Measurements from ENCODE around the gene DNAJC7. TPM values are rescaled to one million over a fixed set of nuclear protein-coding genes. Genes with fewer than 3 reads are reported as not detected.

DNAJC7 gene, protein sequence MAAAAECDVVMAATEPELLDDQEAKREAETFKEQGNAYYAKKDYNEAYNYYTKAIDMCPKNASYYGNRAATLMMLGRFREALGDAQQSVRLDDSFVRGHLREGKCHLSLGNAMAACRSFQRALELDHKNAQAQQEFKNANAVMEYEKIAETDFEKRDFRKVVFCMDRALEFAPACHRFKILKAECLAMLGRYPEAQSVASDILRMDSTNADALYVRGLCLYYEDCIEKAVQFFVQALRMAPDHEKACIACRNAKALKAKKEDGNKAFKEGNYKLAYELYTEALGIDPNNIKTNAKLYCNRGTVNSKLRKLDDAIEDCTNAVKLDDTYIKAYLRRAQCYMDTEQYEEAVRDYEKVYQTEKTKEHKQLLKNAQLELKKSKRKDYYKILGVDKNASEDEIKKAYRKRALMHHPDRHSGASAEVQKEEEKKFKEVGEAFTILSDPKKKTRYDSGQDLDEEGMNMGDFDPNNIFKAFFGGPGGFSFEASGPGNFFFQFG
- total RNA-seq (2021) (77.4 and 94.6 TPM in 2 replicates), Bru-seq, nascent RNA (percentile 81 among the genes with signal in this experiment), BruChase-seq, experiment 1, labeled RNA remaining after a 2-hour chase (percentile 79 among the genes with signal in this experiment), BruChase-seq, experiment 2, labeled RNA remaining after a 6-hour chase (percentile 87 among the genes with signal in this experiment)
- long read RNA-seq, transcript DNAJC7-203 (14 exons, 2,022 nt): major isoform, 53 of 86 reads
- long read RNA-seq, partial matches to known transcripts: 4 of 86 reads
- long read RNA-seq, other reads (novel, unspliced or antisense): 26 of 86 reads

DNA sequence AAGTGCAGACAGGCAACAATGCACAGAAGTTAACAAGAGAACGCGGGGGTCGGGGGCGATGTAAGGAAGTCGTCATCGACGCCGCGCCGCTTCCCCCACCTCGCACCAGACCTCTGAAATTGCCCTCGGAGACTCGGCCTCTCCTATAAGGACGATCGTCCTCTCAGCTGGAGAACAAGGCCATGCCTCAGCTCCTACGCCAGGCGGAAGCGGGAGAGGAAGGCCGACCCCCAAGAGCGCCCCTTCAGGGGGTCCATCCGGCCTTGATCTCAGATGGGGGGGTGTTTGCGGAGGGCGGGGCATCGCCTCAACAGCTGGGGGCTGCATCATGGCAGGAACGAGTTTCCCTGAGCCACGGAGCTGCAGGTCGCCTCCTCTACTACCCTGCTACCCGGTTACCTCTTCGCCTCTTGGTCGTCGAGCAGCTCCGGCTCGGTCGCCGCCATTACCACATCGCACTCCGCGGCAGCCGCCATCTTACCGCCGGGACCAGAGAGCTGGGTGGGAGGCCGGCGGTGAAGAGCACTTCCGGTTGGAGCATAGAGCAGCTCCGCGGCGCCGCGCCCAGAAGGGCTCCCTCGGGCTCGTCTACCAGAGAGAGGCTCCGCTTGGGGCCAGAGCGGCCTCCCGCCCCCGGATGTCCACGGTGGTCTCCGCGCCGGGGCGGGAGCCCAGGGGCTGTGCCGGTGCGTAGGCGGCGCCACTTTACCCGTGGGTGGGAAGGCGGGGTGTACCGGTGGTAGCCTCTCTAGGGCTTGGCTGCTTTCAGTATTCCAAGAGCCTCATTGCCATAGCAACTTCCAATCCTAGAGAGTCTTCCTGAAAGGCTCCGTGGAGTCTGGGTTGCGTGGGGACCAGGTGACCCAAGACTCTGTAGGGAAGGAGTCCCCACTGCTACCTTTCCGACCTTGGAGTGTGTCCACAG is at the start of gene DNAJC7:
DNAJC7 (minus strand) TSS at position 499 of the 925 bp plus-strand sequence; CDS start at position 476, 23 bp downstream.
- ChIA-PET POLR2A (ENCODE audit: low non-redundant PET) (interaction anchor here (0.7 kb wide), 1 partner anchor 12 kb away, joined by 3 read pairs; no protein-coding TSS in a partner anchor), CTCF (interaction anchor here (0.5 to 0.6 kb wide), 2 partner anchors 190 to 406 kb away, joined by 3 read pairs; partner anchors contain the start of gene CAVIN1)
- H3K27ac ChIP-seq (ENCODE audit: low read depth, low read length, poor library complexity, severe bottlenecking): peak within 1 kb of the TSS; percentile 94
- H3K9me3 ChIP-seq (ENCODE audit: low read depth, low read length, poor library complexity, severe bottlenecking): no peaks in the 10 kb centered on the region
- H3K4me3 ChIP-seq (ENCODE audit: low read depth, low read length, poor library complexity, severe bottlenecking): peak within 1 kb of the TSS; percentile 79
- intact Hi-C loops (cut with micrococcal nuclease; ENCODE audit: unreplicated experiment): no loop called here
- H3K4me1 ChIP-seq (ENCODE audit: insufficient read depth, low read length, poor library complexity, severe bottlenecking): no peaks in the 10 kb centered on the region
- H3K27me3 ChIP-seq (replicated peaks; ENCODE audit: insufficient read depth, low read depth, low read length, poor library complexity): no peaks in the 10 kb centered on the region
- TSS peak; percentile 70 for BruUV-seq (replicated peaks)
- peak; percentile 92 for DNase-seq (ENCODE audit: low spot score)
- H3K36me3 ChIP-seq (ENCODE audit: insufficient read depth, low read length, poor library complexity, severe bottlenecking): no peaks in the 10 kb centered on the region
- no peak for TF ChIP-seq EZH2 (IDR thresholded peaks at IDR 0.05; ENCODE audit: borderline replicate concordance, low read depth, low read length, poor library complexity, severe bottlenecking)
- TF ChIP-seq, protein P1, sequence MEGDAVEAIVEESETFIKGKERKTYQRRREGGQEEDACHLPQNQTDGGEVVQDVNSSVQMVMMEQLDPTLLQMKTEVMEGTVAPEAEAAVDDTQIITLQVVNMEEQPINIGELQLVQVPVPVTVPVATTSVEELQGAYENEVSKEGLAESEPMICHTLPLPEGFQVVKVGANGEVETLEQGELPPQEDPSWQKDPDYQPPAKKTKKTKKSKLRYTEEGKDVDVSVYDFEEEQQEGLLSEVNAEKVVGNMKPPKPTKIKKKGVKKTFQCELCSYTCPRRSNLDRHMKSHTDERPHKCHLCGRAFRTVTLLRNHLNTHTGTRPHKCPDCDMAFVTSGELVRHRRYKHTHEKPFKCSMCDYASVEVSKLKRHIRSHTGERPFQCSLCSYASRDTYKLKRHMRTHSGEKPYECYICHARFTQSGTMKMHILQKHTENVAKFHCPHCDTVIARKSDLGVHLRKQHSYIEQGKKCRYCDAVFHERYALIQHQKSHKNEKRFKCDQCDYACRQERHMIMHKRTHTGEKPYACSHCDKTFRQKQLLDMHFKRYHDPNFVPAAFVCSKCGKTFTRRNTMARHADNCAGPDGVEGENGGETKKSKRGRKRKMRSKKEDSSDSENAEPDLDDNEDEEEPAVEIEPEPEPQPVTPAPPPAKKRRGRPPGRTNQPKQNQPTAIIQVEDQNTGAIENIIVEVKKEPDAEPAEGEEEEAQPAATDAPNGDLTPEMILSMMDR (conservative IDR thresholded peaks at IDR 0.05; ENCODE audit: low read depth, low read length): no peak

DNA sequence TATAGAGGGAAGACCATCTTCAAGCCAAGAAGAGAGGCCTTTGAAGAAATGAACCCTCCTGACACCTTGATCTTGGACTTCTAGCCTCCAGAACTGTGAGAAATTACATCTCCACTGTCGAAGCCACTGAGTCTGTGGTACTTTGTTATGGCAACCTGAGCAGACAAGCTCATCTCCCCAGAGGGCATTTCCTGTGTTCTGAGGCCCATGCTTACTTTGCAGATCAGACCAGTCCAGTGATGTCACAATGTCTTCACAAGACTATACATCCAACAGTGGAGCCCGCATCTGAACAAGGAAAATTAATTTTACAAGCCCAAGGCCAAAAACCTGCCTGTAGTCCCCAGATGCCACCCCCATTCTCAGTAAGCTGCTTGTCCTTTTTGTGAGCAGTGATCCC is 48.0 kb upstream of the DNAJC7 start:
- DNase-seq (ENCODE audit: low spot score): no peak
- POLR2A ChIA-PET (ENCODE audit: low non-redundant PET): no interaction called here
- TF ChIP-seq, protein P1 (conservative IDR thresholded peaks at IDR 0.05; ENCODE audit: low read depth, low read length): no peak
- no peak for TF ChIP-seq EZH2 (IDR thresholded peaks at IDR 0.05; ENCODE audit: borderline replicate concordance, low read depth, low read length, poor library complexity, severe bottlenecking)
- Histone ChIP-seq H3K27ac (ENCODE audit: low read depth, low read length, poor library complexity, severe bottlenecking) (no peak overlapping the region), H3K9me3 (ENCODE audit: low read depth, low read length, poor library complexity, severe bottlenecking) (no peaks in the 10 kb centered on the region), H3K27me3 (replicated peaks; ENCODE audit: insufficient read depth, low read depth, low read length, poor library complexity) (no peaks in the 10 kb centered on the region), H3K4me3 (ENCODE audit: low read depth, low read length, poor library complexity, severe bottlenecking) (no peak overlapping the region), H3K4me1 (ENCODE audit: insufficient read depth, low read length, poor library complexity, severe bottlenecking) (no peaks in the 10 kb centered on the region), H3K36me3 (ENCODE audit: insufficient read depth, low read length, poor library complexity, severe bottlenecking) (no peaks in the 10 kb centered on the region)
- intact Hi-C loops (cut with micrococcal nuclease; ENCODE audit: unreplicated experiment): no loop called here
- CTCF ChIA-PET: no interaction called here
- BruUV-seq (replicated peaks): no TSS peak

DNA sequence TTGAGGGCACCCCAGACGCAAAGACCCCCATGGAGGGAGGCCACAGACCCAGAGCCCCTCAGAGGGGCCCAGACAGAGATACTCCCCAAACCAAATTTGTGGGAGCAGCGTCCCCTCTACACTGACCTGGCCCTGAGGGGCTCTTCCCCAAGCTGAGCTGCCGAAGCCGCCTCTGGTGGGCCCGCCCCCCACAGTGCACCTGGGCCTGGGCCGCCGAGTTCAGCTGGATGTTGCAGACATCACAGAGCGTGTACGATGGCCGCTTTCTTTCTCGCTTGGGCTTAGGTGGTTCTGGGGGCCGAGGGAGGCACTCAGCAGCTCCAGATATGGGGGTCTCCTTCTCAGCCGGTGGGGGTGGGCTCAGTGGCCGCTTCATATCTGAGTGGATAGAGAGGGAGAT is 45.4 kb upstream of the DNAJC7 start:
- POLR2A ChIA-PET (ENCODE audit: low non-redundant PET): no interaction called here
- H3K27me3 ChIP-seq (replicated peaks; ENCODE audit: insufficient read depth, low read depth, low read length, poor library complexity): no peaks in the 10 kb centered on the region
- CTCF ChIA-PET: no interaction called here
- TF ChIP-seq, protein P1 (conservative IDR thresholded peaks at IDR 0.05; ENCODE audit: low read depth, low read length): no peak
- TF ChIP-seq EZH2 (IDR thresholded peaks at IDR 0.05; ENCODE audit: borderline replicate concordance, low read depth, low read length, poor library complexity, severe bottlenecking): no peak
- H3K9me3 ChIP-seq (ENCODE audit: low read depth, low read length, poor library complexity, severe bottlenecking): no peaks in the 10 kb centered on the region
- H3K27ac ChIP-seq (ENCODE audit: low read depth, low read length, poor library complexity, severe bottlenecking): no peak overlapping the region
- no peaks in the 10 kb centered on the region for H3K4me1 ChIP-seq (ENCODE audit: insufficient read depth, low read length, poor library complexity, severe bottlenecking)
- no peak for DNase-seq (ENCODE audit: low spot score)
- no TSS peak for BruUV-seq (replicated peaks)
- intact Hi-C loops (cut with micrococcal nuclease; ENCODE audit: unreplicated experiment): no loop called here
- no peak overlapping the region for H3K4me3 ChIP-seq (ENCODE audit: low read depth, low read length, poor library complexity, severe bottlenecking)
- no peaks in the 10 kb centered on the region for H3K36me3 ChIP-seq (ENCODE audit: insufficient read depth, low read length, poor library complexity, severe bottlenecking)

All from A673 (cell line).